Type B pancreatic cell (in vitro differentiated cells): ENCODE measurements around the gene F10. TPM values are rescaled to one million over a fixed set of nuclear protein-coding genes. Genes with fewer than 3 reads are reported as not detected.

Experiments
- DNase-seq: peaks from one replicate; pipeline ENCODE4 v3.0.0; 2021; ENCODE audit warnings: mixed read lengths; ENCODE audit not compliant: unreplicated experiment; ENCODE audit errors: extremely low spot score
- H3K27ac Mint-ChIP-seq: 2 replicates; pipeline ENCODE4 v1.8.0; 2021; ENCODE audit warnings: mild to moderate bottlenecking, mixed read lengths
- H3K27me3 Mint-ChIP-seq: 2 replicates; pipeline ENCODE4 v1.8.0; 2021; ENCODE audit warnings: mixed read lengths
- H3K36me3 Mint-ChIP-seq: 2 replicates; pipeline ENCODE4 v1.8.0; 2021; ENCODE audit warnings: mixed read lengths
- H3K4me1 Mint-ChIP-seq: one replicate; pipeline ENCODE4 v1.8.0; 2021; ENCODE audit warnings: mixed read lengths; ENCODE audit not compliant: unreplicated experiment
- H3K4me3 Mint-ChIP-seq: 2 replicates; pipeline ENCODE4 v1.8.0; 2021; ENCODE audit warnings: mild to moderate bottlenecking, mixed read lengths
- H3K9me3 Mint-ChIP-seq: 2 replicates; pipeline ENCODE4 v1.8.0; 2021; ENCODE audit warnings: mixed read lengths
- CTCF ChIP-seq: fragments of 200-600 bp; sonication (generic); conservative IDR thresholded peaks from 2 replicates; pipeline ENCODE4 v1.5.0; 2021; ENCODE audit warnings: antibody characterized with exemption, mild to moderate bottlenecking
- total RNA-seq: library from RNA; stranded (reverse); gene quantifications from 2 replicates; pipeline ENCODE4 v1.2.1, GENCODE V29; 2021; ENCODE audit warnings: low replicate concordance

F10 gene
- total RNA-seq, 1 donor from 2014 or later, result 34.4 TPM

GRCh38 chr13:113167575-113167974 lies 45.0 kb downstream of the F10 start:
- Mint-ChIP-seq H3K4me3 (no peak overlapping the region), H3K27me3 (peaks cover 10% of the 10 kb centered on the region), H3K9me3 (no peaks in the 10 kb centered on the region), H3K4me1 (peaks cover 3% of the 10 kb centered on the region), H3K36me3 (peaks cover 17% of the 10 kb centered on the region), H3K27ac (no peak overlapping the region)
- TF ChIP-seq CTCF, result no peak
- DNase-seq, result no peak

GRCh38 chr13:113168211-113168610 lies 45.6 kb downstream of the F10 start:
- H3K36me3 Mint-ChIP-seq, result peaks cover 17% of the 10 kb centered on the region
- no peak for TF ChIP-seq CTCF
- peaks cover 3% of the 10 kb centered on the region for H3K4me1 Mint-ChIP-seq
- H3K27me3 Mint-ChIP-seq, result peaks cover 8% of the 10 kb centered on the region
- no peak for DNase-seq
- H3K9me3 Mint-ChIP-seq, result no peaks in the 10 kb centered on the region
- no peak overlapping the region for H3K27ac Mint-ChIP-seq
- H3K4me3 Mint-ChIP-seq, result no peak overlapping the region

- Mint-ChIP-seq H3K9me3 (no peaks in the 10 kb centered on the region), H3K4me3 (peak overlapping the region; percentile 27), H3K36me3 (peaks cover 20% of the 10 kb centered on the region), H3K4me1 (peaks cover 3% of the 10 kb centered on the region), H3K27me3 (peaks cover 2% of the 10 kb centered on the region), H3K27ac (no peak overlapping the region)
- DNase-seq, result no peak
- TF ChIP-seq CTCF, result no peak
These were observed 47.0 kb downstream of the F10 start for GRCh38 chr13:113169277-113170272.

GRCh38 chr13:113170511-113170910 lies 47.9 kb downstream of the F10 start:
- Mint-ChIP-seq H3K36me3 (peaks cover 25% of the 10 kb centered on the region), H3K4me1 (peaks cover 3% of the 10 kb centered on the region), H3K27ac (no peak overlapping the region), H3K4me3 (no peak overlapping the region), H3K9me3 (no peaks in the 10 kb centered on the region), H3K27me3 (no peaks in the 10 kb centered on the region)
- TF ChIP-seq CTCF, result no peak
- no peak for DNase-seq

- Mint-ChIP-seq H3K4me3 (no peak overlapping the region), H3K9me3 (no peaks in the 10 kb centered on the region), H3K27ac (no peak overlapping the region), H3K4me1 (peaks cover 3% of the 10 kb centered on the region), H3K36me3 (peaks cover 31% of the 10 kb centered on the region), H3K27me3 (no peaks in the 10 kb centered on the region)
- DNase-seq, result no peak
- no peak for TF ChIP-seq CTCF
These were observed 48.9 kb downstream of the F10 start for GRCh38 chr13:113171250-113172125.
